ENCODE measurements around the gene NKAPD1.
A peak's percentile ranks its signal among the peaks of the same experiment; 100 is the strongest.

Gene NKAPD1

DNA sequence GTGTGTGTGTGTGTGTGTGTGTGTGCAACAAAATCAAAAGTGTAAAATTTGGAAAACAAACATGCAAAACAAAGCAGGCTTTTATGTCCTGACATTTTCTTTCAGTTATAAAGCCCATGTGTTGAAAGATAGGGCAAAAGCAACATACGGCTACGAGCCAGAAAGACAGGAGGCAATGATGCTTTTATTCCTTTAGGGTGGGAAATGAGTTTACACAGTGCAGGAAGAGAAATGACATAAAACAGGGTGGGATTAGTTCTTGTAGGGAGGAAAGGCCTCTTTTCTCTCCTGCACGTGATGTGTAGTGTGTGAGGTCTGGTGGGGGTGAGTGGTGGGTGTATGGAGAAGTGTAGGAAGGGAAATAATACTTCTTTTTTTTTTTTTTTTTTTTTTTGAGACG lies 60.4 kb downstream of the NKAPD1 start:
- FAIRE-seq (peak; percentile 59), DNase-seq (ENCODE audit: insufficient read length, low spot score) (no peak)

Measured in HTR-8/SVneo (cell line).